GM12874 (cell line): ENCODE measurements around the gene INSL3.

ENCODE experiments used
- TF ChIP-seq, protein P1 (sequence below): IDR thresholded peaks from 2 replicates; pipeline ENCODE4 v1.5.1; 2011; ENCODE audit warnings: low read depth, mild to moderate bottlenecking, control low read depth, low read length, moderate library complexity; ENCODE audit not compliant: insufficient read depth

The INSL3 gene

GRCh38 chr19:17821190-17821589, at the start of gene INSL3:
TSS of gene INSL3 (minus strand) at chr19:17821519. CDS start at chr19:17821506, 13 bp downstream.
- TF ChIP-seq, protein P1, sequence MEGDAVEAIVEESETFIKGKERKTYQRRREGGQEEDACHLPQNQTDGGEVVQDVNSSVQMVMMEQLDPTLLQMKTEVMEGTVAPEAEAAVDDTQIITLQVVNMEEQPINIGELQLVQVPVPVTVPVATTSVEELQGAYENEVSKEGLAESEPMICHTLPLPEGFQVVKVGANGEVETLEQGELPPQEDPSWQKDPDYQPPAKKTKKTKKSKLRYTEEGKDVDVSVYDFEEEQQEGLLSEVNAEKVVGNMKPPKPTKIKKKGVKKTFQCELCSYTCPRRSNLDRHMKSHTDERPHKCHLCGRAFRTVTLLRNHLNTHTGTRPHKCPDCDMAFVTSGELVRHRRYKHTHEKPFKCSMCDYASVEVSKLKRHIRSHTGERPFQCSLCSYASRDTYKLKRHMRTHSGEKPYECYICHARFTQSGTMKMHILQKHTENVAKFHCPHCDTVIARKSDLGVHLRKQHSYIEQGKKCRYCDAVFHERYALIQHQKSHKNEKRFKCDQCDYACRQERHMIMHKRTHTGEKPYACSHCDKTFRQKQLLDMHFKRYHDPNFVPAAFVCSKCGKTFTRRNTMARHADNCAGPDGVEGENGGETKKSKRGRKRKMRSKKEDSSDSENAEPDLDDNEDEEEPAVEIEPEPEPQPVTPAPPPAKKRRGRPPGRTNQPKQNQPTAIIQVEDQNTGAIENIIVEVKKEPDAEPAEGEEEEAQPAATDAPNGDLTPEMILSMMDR = no peak

- TF ChIP-seq, protein P1 = no peak
Measured at GRCh38 chr19:17869114-17869608, 47.8 kb upstream of the INSL3 start.

DNA sequence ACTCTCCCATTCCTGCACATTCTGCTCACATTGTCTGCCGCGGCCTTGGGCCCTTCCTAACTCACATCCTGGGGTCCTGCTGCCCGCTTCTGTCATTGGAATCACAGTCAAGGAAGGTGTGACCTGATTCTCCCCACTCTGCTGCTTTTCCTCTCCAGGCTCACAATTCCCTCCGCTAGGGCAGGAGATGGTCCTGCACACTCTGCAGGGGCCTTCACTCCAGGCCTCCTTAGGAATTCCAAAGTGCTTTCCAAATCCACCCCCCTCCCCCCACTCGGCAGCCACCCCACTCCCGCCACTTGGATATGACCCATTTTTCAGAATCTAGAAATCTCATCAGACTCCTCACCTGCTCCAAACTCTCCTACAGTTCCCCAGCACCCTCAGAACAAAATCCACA, 47.4 kb upstream of the INSL3 start:
- TF ChIP-seq, protein P1 = no peak

DNA sequence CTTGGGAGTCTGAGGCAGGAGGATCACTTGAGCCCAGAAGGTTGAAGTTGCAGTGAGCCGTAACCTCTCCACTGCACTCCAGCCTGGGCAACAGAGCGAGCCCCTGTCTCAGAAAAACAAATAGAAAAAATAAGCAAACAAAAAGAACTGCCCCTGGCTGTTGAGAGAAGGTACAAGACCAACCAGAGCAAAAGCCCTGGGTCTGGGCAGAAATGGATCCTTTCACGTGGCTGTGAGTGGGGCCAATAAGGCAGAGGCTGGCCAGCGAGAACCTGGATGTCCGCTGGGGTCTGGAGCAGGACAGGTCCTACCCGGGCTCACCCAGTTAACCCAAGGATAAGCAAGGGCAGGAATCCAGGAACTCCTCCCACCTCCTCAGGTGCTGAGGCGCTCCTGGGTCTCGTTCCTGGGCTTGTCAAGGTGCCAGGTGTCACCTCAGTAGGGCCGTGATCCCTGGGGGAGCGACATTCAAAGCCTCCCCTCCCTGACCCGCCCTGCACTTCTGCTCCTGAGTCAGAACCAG, 45.7 kb upstream of the INSL3 start:
- TF ChIP-seq, protein P1 = no peak

DNA sequence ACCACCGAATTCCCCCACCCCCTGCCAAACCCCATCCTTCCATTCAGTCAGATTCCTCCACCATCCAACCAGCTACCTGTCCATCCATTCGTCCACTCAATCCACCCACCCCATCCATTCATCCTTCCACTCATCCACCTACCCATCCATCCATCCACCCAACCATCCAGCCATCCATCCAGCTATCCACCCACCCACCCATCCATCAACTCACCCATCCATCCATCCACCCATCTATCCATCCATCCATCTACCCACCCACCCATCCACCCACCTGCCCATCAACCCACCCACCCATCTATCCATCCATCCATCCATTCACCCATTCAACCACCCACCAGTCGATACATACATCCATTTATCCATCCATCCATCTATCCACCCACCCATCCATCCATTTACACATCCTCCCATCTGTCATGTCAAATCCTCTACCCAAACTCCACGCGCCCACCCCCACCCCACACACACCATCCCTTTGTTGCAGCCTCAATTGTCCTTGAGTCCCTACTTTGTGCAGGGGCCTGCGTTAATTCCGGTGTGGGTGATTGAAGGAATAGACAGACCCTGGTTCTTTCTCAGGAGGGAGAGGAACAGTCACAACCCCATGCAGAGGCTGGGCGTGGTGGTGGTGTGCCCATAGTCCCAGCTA, 45.1 kb upstream of the INSL3 start:
- TF ChIP-seq, protein P1 = no peak

GRCh38 chr19:17865364-17866311, 44.3 kb upstream of the INSL3 start:
- TF ChIP-seq, protein P1 = no peak

- TF ChIP-seq, protein P1 = no peak
Measured at GRCh38 chr19:17863520-17864182, 42.3 kb upstream of the INSL3 start.
